ENCODE measurements around the gene CD58.

The CD58 gene

GRCh38 chr1:116483481-116484309, 87.1 kb downstream of the CD58 start:
- no peak overlapping the region for H3K27ac ChIP-seq (ENCODE audit: poor library complexity, severe bottlenecking)
- no peaks in the 10 kb centered on the region for H3K27me3 ChIP-seq (ENCODE audit: insufficient read depth, poor library complexity, severe bottlenecking)
- no peak for DNase-seq (ENCODE audit: low spot score)
- peaks cover 13% of the 10 kb centered on the region for H3K4me1 ChIP-seq (ENCODE audit: insufficient read depth, poor library complexity, severe bottlenecking)
- H3K4me3 ChIP-seq (ENCODE audit: severe bottlenecking), result no peak overlapping the region
- no peaks in the 10 kb centered on the region for H3K36me3 ChIP-seq (ENCODE audit: low read depth)
- TF ChIP-seq, protein P1, sequence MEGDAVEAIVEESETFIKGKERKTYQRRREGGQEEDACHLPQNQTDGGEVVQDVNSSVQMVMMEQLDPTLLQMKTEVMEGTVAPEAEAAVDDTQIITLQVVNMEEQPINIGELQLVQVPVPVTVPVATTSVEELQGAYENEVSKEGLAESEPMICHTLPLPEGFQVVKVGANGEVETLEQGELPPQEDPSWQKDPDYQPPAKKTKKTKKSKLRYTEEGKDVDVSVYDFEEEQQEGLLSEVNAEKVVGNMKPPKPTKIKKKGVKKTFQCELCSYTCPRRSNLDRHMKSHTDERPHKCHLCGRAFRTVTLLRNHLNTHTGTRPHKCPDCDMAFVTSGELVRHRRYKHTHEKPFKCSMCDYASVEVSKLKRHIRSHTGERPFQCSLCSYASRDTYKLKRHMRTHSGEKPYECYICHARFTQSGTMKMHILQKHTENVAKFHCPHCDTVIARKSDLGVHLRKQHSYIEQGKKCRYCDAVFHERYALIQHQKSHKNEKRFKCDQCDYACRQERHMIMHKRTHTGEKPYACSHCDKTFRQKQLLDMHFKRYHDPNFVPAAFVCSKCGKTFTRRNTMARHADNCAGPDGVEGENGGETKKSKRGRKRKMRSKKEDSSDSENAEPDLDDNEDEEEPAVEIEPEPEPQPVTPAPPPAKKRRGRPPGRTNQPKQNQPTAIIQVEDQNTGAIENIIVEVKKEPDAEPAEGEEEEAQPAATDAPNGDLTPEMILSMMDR (IDR thresholded peaks at IDR 0.05; ENCODE audit: poor library complexity, severe bottlenecking), result no peak
- no peak for ATAC-seq (ENCODE audit: low read depth)
- H3K9me3 ChIP-seq (ENCODE audit: severe bottlenecking), result no peaks in the 10 kb centered on the region

DNA sequence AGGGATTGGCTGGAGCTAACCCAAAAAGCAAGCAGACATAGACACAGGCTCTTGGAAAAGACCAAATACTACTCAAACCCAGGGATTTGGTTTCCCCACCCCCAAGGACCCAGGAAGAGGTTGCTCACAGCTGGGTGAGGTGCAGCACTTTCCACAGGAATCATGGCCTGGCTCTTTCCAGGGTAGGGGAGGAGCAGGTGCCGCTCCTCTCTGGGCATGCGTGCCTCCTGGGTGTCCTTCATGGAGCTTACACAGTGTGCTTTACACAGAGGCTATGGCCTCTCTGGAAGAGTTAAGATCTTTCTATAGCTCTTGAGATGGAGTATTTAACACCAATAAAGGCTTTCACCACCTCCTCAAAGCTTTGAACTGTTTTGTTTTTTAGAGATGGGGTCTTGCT, 88.3 kb downstream of the CD58 start:
- H3K27ac ChIP-seq (ENCODE audit: poor library complexity, severe bottlenecking), result no peak overlapping the region
- no peaks in the 10 kb centered on the region for H3K9me3 ChIP-seq (ENCODE audit: severe bottlenecking)
- H3K4me1 ChIP-seq (ENCODE audit: insufficient read depth, poor library complexity, severe bottlenecking), result peaks cover 9% of the 10 kb centered on the region
- no peak for DNase-seq (ENCODE audit: low spot score)
- no peaks in the 10 kb centered on the region for H3K36me3 ChIP-seq (ENCODE audit: low read depth)
- no peak overlapping the region for H3K4me3 ChIP-seq (ENCODE audit: severe bottlenecking)
- TF ChIP-seq, protein P1 (IDR thresholded peaks at IDR 0.05; ENCODE audit: poor library complexity, severe bottlenecking), result no peak
- no peaks in the 10 kb centered on the region for H3K27me3 ChIP-seq (ENCODE audit: insufficient read depth, poor library complexity, severe bottlenecking)
- no peak for ATAC-seq (ENCODE audit: low read depth)

DNA sequence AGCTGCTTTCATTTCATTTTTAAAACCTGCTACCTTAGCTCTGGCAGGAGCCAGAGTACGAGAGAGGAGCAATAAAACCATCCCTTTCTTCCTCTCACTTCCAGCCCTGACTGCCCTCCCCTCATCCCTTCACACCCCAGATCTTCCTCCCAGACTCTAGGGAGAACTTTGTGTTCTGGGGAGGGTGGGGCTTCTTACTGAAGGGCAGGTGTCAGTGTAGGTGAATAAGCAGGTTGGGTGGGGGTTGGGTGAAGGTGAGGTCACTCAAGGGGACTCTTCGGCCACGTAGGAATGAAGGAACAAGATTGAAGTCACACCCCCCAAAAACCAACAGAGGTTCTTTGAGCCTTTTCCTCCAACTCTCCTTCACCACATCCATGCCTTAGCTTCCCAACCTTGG, 88.9 kb downstream of the CD58 start:
- Histone ChIP-seq H3K9me3 (ENCODE audit: severe bottlenecking) (no peaks in the 10 kb centered on the region), H3K27me3 (ENCODE audit: insufficient read depth, poor library complexity, severe bottlenecking) (no peaks in the 10 kb centered on the region), H3K36me3 (ENCODE audit: low read depth) (no peaks in the 10 kb centered on the region), H3K4me1 (ENCODE audit: insufficient read depth, poor library complexity, severe bottlenecking) (peaks cover 7% of the 10 kb centered on the region), H3K4me3 (ENCODE audit: severe bottlenecking) (no peak overlapping the region), H3K27ac (ENCODE audit: poor library complexity, severe bottlenecking) (no peak overlapping the region)
- ATAC-seq (ENCODE audit: low read depth) (no peak), DNase-seq (ENCODE audit: low spot score) (no peak)
- TF ChIP-seq, protein P1 (IDR thresholded peaks at IDR 0.05; ENCODE audit: poor library complexity, severe bottlenecking), result no peak

DNA sequence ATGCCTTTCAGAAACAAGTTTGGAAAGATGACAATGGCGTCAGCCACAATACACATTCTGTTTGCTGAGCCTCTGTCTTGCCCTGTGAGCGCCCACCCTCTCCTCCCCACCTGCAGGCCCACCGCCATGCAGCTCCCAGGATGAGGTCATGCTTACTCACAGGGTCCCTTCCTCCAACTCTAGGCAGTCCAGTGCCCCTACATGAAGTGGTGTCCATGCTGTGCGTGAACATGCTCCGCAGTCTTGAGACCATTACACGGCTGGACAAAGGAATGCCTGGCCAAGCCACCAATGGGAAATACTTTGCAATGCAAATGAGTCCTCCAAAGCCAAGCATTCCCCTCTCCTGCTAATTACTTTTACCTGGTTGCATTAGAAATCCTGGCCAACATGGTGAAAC, 92.2 kb downstream of the CD58 start:
- DNase-seq (ENCODE audit: low spot score) (no peak), ATAC-seq (ENCODE audit: low read depth) (no peak)
- TF ChIP-seq, protein P1 (IDR thresholded peaks at IDR 0.05; ENCODE audit: poor library complexity, severe bottlenecking), result no peak
- no peaks in the 10 kb centered on the region for H3K9me3 ChIP-seq (ENCODE audit: severe bottlenecking)
- H3K4me3 ChIP-seq (ENCODE audit: severe bottlenecking), result no peak overlapping the region
- no peak overlapping the region for H3K27ac ChIP-seq (ENCODE audit: poor library complexity, severe bottlenecking)
- no peaks in the 10 kb centered on the region for H3K4me1 ChIP-seq (ENCODE audit: insufficient read depth, poor library complexity, severe bottlenecking)
- no peaks in the 10 kb centered on the region for H3K36me3 ChIP-seq (ENCODE audit: low read depth)
- no peaks in the 10 kb centered on the region for H3K27me3 ChIP-seq (ENCODE audit: insufficient read depth, poor library complexity, severe bottlenecking)

DNA sequence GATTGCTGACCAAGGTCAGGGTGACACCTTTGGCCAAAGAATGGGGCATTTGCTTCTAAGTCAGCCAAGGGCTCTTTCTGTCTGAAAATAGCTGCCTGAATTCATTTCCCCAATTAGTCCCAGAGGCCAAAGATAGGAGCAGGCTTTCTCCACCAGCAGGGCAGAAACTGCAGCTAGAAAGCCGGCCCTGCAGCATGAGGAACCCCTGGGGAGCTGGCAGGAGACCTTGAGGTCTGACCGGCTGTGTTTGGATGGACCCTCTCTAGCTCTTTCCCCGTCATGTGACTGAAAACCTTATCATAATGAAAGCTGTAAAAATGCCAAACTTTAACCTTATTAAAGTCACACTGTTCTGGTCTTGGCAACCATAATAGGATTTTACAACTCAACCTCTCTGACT, 93.4 kb downstream of the CD58 start:
- ATAC-seq (ENCODE audit: low read depth), result no peak
- no peaks in the 10 kb centered on the region for H3K4me1 ChIP-seq (ENCODE audit: insufficient read depth, poor library complexity, severe bottlenecking)
- TF ChIP-seq, protein P1 (IDR thresholded peaks at IDR 0.05; ENCODE audit: poor library complexity, severe bottlenecking), result no peak

More for the DNA sequence above, 93.4 kb downstream of the CD58 start:
- Histone ChIP-seq H3K36me3 (ENCODE audit: low read depth) (no peaks in the 10 kb centered on the region), H3K4me3 (ENCODE audit: severe bottlenecking) (no peak overlapping the region), H3K9me3 (ENCODE audit: severe bottlenecking) (no peaks in the 10 kb centered on the region), H3K27me3 (ENCODE audit: insufficient read depth, poor library complexity, severe bottlenecking) (no peaks in the 10 kb centered on the region), H3K27ac (ENCODE audit: poor library complexity, severe bottlenecking) (no peak overlapping the region)
- no peak for DNase-seq (ENCODE audit: low spot score)

Data from RWPE2 (cell line).